Measurements from ENCODE around the gene PIP5K1C.
A peak's percentile ranks its signal among the peaks of the same experiment; 100 is the strongest.

Gene PIP5K1C

DNA sequence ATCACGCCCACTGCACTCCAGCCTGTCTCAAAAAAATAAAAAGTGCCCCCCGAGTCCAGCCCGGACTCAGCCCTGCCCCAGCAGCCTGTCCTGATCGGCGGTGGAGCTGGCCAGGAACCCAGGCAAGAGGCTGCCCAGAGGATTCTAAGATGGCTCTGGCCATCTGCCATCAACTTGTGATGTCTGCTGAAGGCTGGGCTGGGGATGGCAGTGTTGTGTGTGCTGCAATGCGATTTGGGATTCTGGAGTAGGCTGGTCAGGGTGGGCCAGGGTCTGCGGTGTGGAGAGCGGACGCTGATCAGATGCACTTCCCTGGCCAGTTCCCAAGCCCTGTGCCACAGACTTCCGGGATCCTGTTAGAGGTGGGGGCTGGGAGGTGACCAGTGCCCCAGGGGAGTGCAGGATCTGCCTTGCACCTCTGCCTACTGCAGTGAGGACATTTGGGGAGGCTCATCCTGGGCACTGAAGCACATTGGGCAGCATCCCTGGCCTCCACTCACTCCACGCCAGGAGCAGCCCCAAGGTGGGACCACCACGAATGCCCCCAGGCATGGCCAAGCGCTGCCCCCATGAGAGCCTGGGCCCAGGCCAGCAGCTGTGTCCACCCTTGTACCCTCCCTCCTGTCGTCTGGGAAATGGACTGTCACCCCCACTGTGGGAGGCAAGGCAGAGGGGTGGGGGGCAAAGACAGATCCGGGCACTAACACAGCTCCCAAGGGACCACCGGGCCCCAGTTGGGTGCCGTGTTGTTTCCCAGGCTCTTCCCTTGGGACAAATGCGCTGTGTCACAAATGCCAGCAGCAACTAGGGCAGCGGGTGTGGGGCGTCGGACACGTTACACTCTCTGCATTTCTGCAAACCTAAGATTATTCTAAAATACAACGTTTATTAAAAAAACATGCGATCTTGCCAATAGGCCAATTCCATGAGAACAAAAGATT, 90.2 kb downstream of the PIP5K1C start:
- Mint-ChIP-seq H3K27me3 (ENCODE audit: low read depth) (peaks cover 6% of the 10 kb centered on the region), H3K9me3 (no peaks in the 10 kb centered on the region), H3K27ac (no peak overlapping the region), H3K36me3 (ENCODE audit: low read depth) (peaks cover 9% of the 10 kb centered on the region), H3K4me3 (no peak overlapping the region), H3K4me1 (peaks cover 8% of the 10 kb centered on the region)
- TF ChIP-seq, protein P1, sequence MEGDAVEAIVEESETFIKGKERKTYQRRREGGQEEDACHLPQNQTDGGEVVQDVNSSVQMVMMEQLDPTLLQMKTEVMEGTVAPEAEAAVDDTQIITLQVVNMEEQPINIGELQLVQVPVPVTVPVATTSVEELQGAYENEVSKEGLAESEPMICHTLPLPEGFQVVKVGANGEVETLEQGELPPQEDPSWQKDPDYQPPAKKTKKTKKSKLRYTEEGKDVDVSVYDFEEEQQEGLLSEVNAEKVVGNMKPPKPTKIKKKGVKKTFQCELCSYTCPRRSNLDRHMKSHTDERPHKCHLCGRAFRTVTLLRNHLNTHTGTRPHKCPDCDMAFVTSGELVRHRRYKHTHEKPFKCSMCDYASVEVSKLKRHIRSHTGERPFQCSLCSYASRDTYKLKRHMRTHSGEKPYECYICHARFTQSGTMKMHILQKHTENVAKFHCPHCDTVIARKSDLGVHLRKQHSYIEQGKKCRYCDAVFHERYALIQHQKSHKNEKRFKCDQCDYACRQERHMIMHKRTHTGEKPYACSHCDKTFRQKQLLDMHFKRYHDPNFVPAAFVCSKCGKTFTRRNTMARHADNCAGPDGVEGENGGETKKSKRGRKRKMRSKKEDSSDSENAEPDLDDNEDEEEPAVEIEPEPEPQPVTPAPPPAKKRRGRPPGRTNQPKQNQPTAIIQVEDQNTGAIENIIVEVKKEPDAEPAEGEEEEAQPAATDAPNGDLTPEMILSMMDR (IDR thresholded peaks at IDR 0.05; ENCODE audit: unreplicated experiment in 3 of 3), result no peak

GRCh38 chr19:3608750-3609322, 91.4 kb downstream of the PIP5K1C start:
- Mint-ChIP-seq H3K4me1 (peaks cover 8% of the 10 kb centered on the region), H3K27ac (no peak overlapping the region), H3K27me3 (ENCODE audit: low read depth) (peaks cover 6% of the 10 kb centered on the region), H3K36me3 (ENCODE audit: low read depth) (peaks cover 9% of the 10 kb centered on the region), H3K4me3 (no peak overlapping the region), H3K9me3 (no peaks in the 10 kb centered on the region)
- TF ChIP-seq, protein P1 (IDR thresholded peaks at IDR 0.05; ENCODE audit: unreplicated experiment in 3 of 3), result no peak

DNA sequence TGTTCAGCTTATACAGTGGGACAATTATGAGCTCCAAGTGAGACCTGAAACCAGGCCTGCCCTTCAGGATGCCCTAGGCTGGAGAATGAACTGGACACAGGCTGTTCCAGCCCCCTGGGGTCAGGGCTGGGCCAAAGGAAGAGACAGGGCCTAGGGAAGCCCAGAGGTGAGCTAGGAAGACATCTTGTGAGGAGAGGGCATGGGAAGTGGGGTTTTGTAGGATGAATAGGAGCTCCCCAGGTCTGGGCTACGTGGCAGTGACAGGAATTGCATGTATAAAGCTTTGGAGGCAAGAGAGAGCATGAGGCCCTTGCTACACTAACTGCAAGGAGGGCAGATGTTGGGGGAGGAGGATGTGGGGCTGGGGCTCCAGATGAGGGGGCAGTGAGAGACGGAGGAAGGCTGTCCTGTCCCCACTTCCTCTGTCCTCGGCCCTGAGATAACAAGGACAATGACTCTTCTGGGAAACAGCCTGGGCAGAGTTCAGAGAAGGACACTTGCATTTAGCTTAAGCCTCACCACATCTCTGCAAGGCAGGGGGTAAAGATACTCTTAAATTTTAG, 92.1 kb downstream of the PIP5K1C start:
- Mint-ChIP-seq H3K27me3 (ENCODE audit: low read depth) (peaks cover 6% of the 10 kb centered on the region), H3K4me3 (peak overlapping the region; percentile 53 to 74 (median 64)), H3K27ac (peak overlapping the region; percentile 22 to 36 (median 28)), H3K36me3 (ENCODE audit: low read depth) (peaks cover 9% of the 10 kb centered on the region), H3K4me1 (peaks cover 8% of the 10 kb centered on the region), H3K9me3 (no peaks in the 10 kb centered on the region)
- TF ChIP-seq, protein P1 (IDR thresholded peaks at IDR 0.05; ENCODE audit: unreplicated experiment in 3 of 3), result no peak

DNA sequence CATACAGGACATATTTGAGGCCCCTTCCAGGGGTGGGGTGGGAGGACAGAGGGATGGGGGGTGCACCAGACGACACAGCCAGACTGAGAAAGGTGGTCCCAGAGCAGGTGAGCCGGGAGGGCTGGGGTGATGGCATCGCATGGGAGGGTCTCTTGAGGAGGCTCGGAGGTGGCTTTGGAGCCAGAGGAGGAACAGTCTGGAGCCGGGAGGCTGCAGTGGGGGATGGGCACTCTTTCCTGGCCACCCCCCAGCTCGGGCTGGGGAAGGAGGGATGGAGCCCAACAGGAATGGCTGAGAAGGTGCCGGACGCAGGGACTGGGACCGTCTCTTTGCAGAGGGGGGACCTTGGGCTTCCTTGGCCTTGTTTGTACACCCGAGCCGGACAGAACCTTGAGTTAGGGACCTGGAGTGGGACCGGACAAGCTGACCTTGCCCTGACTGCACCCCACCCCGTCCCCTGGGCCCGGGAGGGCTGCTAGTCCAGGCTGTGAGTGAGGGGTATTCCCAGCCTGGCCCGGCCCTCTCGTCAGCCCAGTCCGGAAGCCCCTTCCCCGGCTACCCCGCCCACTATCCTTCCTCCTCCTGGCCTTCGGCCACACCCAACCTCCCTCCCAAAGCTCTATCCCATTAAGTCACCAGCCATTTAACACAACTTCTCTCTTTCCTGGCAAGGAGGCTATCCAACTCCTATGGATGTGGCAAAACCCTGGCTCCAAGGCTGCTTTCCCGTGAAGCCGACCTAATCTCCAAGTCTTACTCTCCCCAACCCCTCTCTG, 92.8 kb downstream of the PIP5K1C start:
- Mint-ChIP-seq H3K4me3 (peak overlapping the region; percentile 53 to 74 (median 64)), H3K36me3 (ENCODE audit: low read depth) (peaks cover 9% of the 10 kb centered on the region), H3K27me3 (ENCODE audit: low read depth) (peaks cover 8% of the 10 kb centered on the region), H3K4me1 (peaks cover 8% of the 10 kb centered on the region), H3K9me3 (no peaks in the 10 kb centered on the region), H3K27ac (peak overlapping the region; percentile 22 to 46 (median 28))
- TF ChIP-seq, protein P1 (IDR thresholded peaks at IDR 0.05; ENCODE audit: unreplicated experiment in 3 of 3), result no peak

- TF ChIP-seq, protein P1 (IDR thresholded peaks at IDR 0.05; ENCODE audit: unreplicated experiment in 3 of 3), result no peak
- no peaks in the 10 kb centered on the region for H3K9me3 Mint-ChIP-seq
- peak within 1 kb of the TSS; percentile 22 to 46 (median 28) for H3K27ac Mint-ChIP-seq
- H3K4me3 Mint-ChIP-seq, result peak within 1 kb of the TSS; percentile 53 to 74 (median 64)
- peaks cover 8% of the 10 kb centered on the region for H3K4me1 Mint-ChIP-seq
- H3K27me3 Mint-ChIP-seq (ENCODE audit: low read depth), result peaks cover 13% of the 10 kb centered on the region
- H3K36me3 Mint-ChIP-seq (ENCODE audit: low read depth), result peaks cover 6% of the 10 kb centered on the region
These were observed 93.5 kb downstream of the PIP5K1C start, which contains the start of gene TBXA2R for GRCh38 chr19:3606690-3607289. Gene TBXA2R, minus strand, starts transcription at chr19:3606875. Its CDS starts 6,241 bp downstream, at chr19:3600634.
